Activated B cell treated with CpG ODN at 0.5 μM for 24 hours (primary cell): ENCODE data around the gene RGS7. TPM values are rescaled to one million over a fixed set of nuclear protein-coding genes. Genes with fewer than 3 reads are reported as not detected.

Source experiments
- ATAC-seq: fragments of 200-7000 bp; cut with Tn5 transposase; one replicate; pipeline ENCODE4 v1.10.0; 2021; ENCODE audit warnings: low read depth, mild to moderate bottlenecking, moderate library complexity
- CTCF ChIA-PET: fragments of 350-600 bp; sonication (Branson Sonifier 250); formaldehyde crosslinking; loops from one replicate; lab custom pipeline; 2021; ENCODE audit warnings: antibody characterized with exemption; lab: Charles Lee
- POLR2A ChIA-PET: fragments of 350-600 bp; sonication (Branson Sonifier 250); formaldehyde crosslinking; loops from one replicate; lab custom pipeline; 2021; ENCODE audit warnings: antibody characterized with exemption; lab: Charles Lee
- DNase-seq: peaks from one replicate; pipeline ENCODE4 v3.0.0; 2022
- H3K27ac Mint-ChIP-seq: one replicate; pipeline ENCODE4 v1.8.0; 2020; ENCODE audit warnings: mixed read lengths
- H3K27me3 Mint-ChIP-seq: one replicate; pipeline ENCODE4 v1.8.0; 2021; ENCODE audit warnings: mixed read lengths
- H3K36me3 Mint-ChIP-seq: one replicate; pipeline ENCODE4 v1.8.0; 2021; ENCODE audit warnings: low read depth, mixed read lengths
- H3K4me1 Mint-ChIP-seq: one replicate; pipeline ENCODE4 v1.8.0; 2021; ENCODE audit warnings: mixed read lengths
- H3K4me3 Mint-ChIP-seq: one replicate; pipeline ENCODE4 v1.8.0; 2020; ENCODE audit warnings: mild to moderate bottlenecking, mixed read lengths
- H3K9me3 Mint-ChIP-seq: one replicate; pipeline ENCODE4 v1.8.0; 2020; ENCODE audit warnings: mixed read lengths
- intact Hi-C: fragments of 100-400 bp; cut with micrococcal nuclease; formaldehyde crosslinking; loops from one replicate; pipeline ENCODE4 v1.15.1; 2024
- total RNA-seq: library from RNA; stranded (reverse); gene quantifications from 2 replicates; pipeline ENCODE4 v1.2.3, GENCODE V29; 2022
- TF ChIP-seq, protein P1 (sequence below): fragments of 200-600 bp; IDR thresholded peaks from one replicate; pipeline ENCODE4 v1.8.0; 2022; ENCODE audit warnings: antibody characterized with exemption, mild to moderate bottlenecking

RGS7 gene
- total RNA-seq, 1 donor from 2014 or later, result 0.49 TPM

DNA sequence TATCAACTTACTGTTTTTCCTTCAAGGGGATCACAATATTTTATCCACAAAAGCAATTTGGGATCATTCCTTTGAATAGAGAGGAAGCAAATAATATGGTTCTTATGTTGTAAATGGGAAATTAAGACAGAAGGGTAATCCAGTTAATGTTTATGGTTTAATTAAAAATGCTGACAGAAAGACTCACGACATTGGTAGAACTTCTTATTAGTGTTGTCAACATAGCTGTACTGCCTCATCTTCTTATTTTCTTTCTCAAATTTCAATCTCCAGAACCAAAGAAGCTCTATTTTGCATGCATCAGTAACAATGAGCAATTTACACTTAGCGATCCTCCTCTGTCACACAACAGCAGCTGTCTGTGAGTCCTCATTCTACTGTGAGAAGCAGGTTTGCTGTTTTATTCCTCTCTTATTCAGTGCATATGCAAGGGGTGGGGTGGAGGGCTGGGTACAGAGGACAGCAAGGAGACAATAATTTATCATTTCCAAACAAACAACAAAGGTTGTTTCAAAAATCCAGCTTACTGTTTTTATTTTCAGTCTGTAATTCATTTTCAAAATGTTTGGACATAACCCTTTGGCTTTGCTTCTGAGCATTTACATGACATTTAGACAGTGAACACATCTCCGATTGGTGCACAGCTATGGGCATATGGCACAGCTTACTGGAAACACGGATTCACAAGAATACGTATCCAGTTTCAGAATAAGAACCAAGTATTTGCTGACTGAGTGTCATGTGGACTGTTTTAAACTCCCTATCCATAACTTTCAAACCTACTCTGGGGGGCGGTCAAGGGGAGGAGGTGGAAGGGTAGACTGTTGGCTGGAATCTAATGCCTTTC is 335.9 kb downstream of the RGS7 start:
- DNase-seq (no peak), ATAC-seq (no peak)
- TF ChIP-seq, protein P1, sequence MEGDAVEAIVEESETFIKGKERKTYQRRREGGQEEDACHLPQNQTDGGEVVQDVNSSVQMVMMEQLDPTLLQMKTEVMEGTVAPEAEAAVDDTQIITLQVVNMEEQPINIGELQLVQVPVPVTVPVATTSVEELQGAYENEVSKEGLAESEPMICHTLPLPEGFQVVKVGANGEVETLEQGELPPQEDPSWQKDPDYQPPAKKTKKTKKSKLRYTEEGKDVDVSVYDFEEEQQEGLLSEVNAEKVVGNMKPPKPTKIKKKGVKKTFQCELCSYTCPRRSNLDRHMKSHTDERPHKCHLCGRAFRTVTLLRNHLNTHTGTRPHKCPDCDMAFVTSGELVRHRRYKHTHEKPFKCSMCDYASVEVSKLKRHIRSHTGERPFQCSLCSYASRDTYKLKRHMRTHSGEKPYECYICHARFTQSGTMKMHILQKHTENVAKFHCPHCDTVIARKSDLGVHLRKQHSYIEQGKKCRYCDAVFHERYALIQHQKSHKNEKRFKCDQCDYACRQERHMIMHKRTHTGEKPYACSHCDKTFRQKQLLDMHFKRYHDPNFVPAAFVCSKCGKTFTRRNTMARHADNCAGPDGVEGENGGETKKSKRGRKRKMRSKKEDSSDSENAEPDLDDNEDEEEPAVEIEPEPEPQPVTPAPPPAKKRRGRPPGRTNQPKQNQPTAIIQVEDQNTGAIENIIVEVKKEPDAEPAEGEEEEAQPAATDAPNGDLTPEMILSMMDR, result no peak
- POLR2A ChIA-PET, result no interaction called here
- CTCF ChIA-PET, result no interaction called here
- Mint-ChIP-seq H3K4me3 (no peak overlapping the region), H3K27me3 (no peaks in the 10 kb centered on the region), H3K9me3 (peaks cover 14% of the 10 kb centered on the region), H3K4me1 (no peaks in the 10 kb centered on the region), H3K36me3 (no peaks in the 10 kb centered on the region), H3K27ac (no peak overlapping the region)
- intact Hi-C loops, result no loop called here

DNA sequence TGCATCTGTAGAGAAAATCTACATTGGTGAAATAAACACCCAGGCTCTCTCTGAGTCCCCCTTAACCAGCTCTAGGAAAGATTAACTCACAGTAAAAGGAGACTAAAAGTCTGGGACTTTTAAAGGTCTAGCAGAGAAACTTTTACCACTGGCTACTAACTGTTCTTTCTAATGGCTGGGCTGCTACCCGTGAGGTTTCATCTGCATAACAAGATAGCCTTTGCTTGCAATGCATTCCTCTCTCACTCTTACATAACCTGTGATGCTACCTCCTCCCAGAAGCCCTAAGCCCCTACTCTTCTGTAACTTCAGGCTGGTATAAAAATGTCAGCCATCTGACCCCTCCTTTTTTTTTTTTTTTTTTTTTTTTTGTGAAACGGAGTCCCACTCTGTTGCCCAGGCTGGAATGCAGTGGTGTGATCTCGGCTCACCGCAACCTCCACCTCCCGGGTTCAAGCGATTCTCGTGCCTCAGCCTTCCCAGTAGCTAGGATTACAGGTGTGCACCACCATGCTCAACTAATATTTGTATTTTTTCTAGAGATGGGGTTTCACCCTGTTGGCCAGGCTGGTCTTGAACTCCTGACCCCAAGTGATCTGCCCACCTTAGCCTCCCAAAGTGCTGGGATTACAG is 344.2 kb downstream of the RGS7 start:
- intact Hi-C loops, result no loop called here
- Mint-ChIP-seq H3K9me3 (peaks cover 3% of the 10 kb centered on the region), H3K27ac (no peak overlapping the region), H3K4me3 (no peak overlapping the region), H3K36me3 (no peaks in the 10 kb centered on the region), H3K27me3 (no peaks in the 10 kb centered on the region), H3K4me1 (no peaks in the 10 kb centered on the region)
- ChIA-PET CTCF (no interaction called here), POLR2A (no interaction called here)
- ATAC-seq, result no peak
- TF ChIP-seq, protein P1, result no peak
- no peak for DNase-seq

DNA sequence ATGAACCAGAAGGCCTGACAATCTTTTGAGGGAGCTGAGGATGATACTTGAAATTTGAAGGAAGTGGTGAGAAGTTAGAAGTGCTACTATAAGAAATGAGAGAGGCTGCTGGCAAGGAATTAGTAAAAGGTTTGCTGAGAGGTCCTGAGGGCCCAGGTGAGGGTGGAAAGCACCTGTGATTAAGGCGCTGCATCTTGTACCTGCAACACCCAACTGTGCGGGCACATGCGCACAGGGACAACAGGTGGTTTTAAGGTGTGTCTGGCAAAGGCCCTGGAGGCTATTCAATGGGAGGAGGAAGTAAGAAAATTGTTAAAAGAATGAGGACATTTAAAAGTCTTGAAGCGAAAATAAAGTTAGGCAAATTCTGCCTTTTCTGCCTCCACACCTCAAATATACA is 349.3 kb downstream of the RGS7 start:
- POLR2A ChIA-PET, result no interaction called here
- H3K4me1 Mint-ChIP-seq, result no peaks in the 10 kb centered on the region
- ATAC-seq (no peak), DNase-seq (no peak)
- H3K4me3 Mint-ChIP-seq, result no peak overlapping the region
- no peaks in the 10 kb centered on the region for H3K9me3 Mint-ChIP-seq
- TF ChIP-seq, protein P1, result no peak
- no peaks in the 10 kb centered on the region for H3K36me3 Mint-ChIP-seq
- H3K27ac Mint-ChIP-seq, result no peak overlapping the region
- CTCF ChIA-PET, result no interaction called here
- no peaks in the 10 kb centered on the region for H3K27me3 Mint-ChIP-seq
- intact Hi-C loops, result no loop called here

DNA sequence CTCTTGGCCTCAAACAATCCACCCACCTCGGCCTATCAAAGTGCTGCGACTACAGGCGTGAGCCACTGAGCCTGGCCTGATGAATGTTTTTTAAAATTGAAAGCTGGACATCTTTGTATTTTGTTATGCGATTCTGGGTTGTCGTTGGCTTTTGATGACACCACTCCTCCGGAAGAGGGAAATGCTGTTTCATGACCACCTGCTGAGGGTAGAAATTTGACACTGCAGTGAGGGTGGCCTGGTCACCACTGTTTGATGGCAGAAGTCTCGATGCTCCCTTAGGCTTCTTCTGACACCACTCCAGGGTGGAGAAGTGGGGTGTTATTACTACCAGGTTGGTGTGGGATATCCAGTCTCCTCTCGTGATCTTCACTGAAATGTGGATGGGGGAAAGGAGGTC is 357.2 kb downstream of the RGS7 start:
- intact Hi-C loops, result no loop called here
- POLR2A ChIA-PET, result no interaction called here

More for the DNA sequence above, 357.2 kb downstream of the RGS7 start:
- DNase-seq, result no peak
- CTCF ChIA-PET, result no interaction called here
- Mint-ChIP-seq H3K4me3 (no peak overlapping the region), H3K9me3 (no peaks in the 10 kb centered on the region), H3K36me3 (no peaks in the 10 kb centered on the region), H3K27ac (no peak overlapping the region), H3K27me3 (no peaks in the 10 kb centered on the region), H3K4me1 (no peaks in the 10 kb centered on the region)
- TF ChIP-seq, protein P1, result no peak
- no peak for ATAC-seq
